ENCODE measurements around the gene ZNF438. TPM values are rescaled to one million over a fixed set of nuclear protein-coding genes. Genes with fewer than 3 reads are reported as not detected.

The ZNF438 gene
- total RNA-seq, 2 experiments from 2014 or later, result 3.1 to 3.7 TPM

DNA sequence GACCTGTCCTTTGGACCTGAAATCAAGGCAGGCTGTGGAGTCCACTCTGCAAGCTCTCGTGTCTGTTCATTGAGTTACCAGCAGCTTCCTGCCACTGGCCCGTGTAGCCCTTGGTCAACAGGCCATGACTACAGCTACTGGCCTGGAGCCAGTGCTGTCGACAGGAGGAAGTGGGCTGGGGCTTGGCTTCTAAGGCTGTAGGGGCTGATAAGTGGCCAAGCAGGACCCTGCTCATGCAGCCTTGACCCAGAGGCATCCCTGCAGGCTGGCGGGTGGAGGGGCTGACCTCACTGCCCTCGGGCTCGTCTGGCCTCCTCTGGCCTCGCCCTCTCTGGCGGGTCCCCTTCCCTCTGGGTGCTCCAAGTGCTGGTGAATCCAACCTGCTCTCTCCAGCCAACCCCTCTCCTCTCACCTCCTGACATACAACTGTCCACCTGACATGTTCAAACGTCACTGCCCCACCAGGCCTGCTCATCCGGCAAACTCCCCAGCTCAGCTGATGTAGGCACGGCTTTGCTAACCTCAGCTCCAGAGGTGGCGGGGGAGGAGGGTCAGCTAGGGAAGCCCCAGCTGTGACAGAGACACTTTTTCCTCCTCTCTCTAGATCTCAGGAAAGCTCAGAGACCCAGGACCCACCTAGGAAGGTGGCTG is 213.5 kb downstream of the ZNF438 start:
- no peaks in the 10 kb centered on the region for H3K9me3 Mint-ChIP-seq (ENCODE audit: low read depth)
- CTCF ChIA-PET, result interaction anchor here (1.0 kb wide), 1 partner anchor 16 kb away, joined by 3 read pairs; no protein-coding TSS in a partner anchor
- DNase-seq (no peak), ATAC-seq (no peak)
- H3K27ac Mint-ChIP-seq, result no peak overlapping the region
- H3K36me3 Mint-ChIP-seq (ENCODE audit: low read depth), result no peaks in the 10 kb centered on the region
- no peak overlapping the region for H3K4me3 Mint-ChIP-seq
- no peaks in the 10 kb centered on the region for H3K27me3 Mint-ChIP-seq
- POLR2A ChIA-PET, result no interaction called here
- H3K4me1 Mint-ChIP-seq, result peaks cover 20% of the 10 kb centered on the region
- intact Hi-C loops (cut with DNase I, micrococcal nuclease), result no loop called here

DNA sequence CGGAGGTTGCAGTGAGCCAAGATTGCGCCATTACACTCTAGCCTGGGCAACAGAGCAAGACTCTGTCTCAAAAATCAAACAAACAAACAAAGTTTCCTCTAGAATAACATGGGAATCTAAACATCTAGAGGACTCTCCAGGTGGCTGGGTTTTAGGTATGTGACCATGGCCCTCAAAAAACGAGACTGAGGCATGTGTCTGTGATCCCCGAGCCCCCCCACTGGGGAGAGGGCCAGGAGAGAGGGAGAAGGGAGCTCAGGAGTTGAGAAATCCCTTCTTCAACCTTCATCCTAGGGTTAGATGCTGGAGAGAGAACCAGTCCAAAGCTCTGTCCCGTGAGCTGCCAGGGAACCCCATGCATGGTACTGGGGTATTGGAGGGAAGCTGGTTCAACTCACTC is 214.1 kb downstream of the ZNF438 start:
- ATAC-seq (no peak), DNase-seq (no peak)
- H3K4me1 Mint-ChIP-seq, result peaks cover 25% of the 10 kb centered on the region
- H3K27ac Mint-ChIP-seq, result no peak overlapping the region
- intact Hi-C loops (cut with DNase I, micrococcal nuclease), result no loop called here
- H3K36me3 Mint-ChIP-seq (ENCODE audit: low read depth), result no peaks in the 10 kb centered on the region
- H3K4me3 Mint-ChIP-seq, result no peak overlapping the region
- H3K27me3 Mint-ChIP-seq, result no peaks in the 10 kb centered on the region
- ChIA-PET POLR2A (no interaction called here), CTCF (interaction anchor here (1.0 kb wide), 1 partner anchor 17 kb away, joined by 3 read pairs; no protein-coding TSS in a partner anchor)
- no peaks in the 10 kb centered on the region for H3K9me3 Mint-ChIP-seq (ENCODE audit: low read depth)

DNA sequence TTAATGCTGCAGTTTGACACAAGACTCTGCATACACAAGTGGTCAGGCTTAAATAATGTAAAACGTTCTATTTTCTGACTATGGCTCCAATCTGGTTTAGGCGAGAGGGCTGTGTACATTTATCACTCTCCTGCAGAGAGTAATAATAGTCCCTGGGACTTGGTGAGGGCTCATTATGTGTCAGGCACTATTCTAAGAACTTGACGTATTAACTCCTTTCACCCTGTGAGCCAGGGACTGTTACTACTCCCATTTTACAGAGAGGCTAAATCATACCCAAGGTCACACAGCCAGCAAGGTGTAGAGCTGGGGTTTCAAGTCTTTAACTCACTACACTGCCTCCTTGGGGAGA is 214.9 kb downstream of the ZNF438 start:
- CTCF ChIA-PET, result interaction anchor here (0.6 kb wide), 1 partner anchor 34 kb away, joined by 3 read pairs; no protein-coding TSS in a partner anchor
- H3K9me3 Mint-ChIP-seq (ENCODE audit: low read depth), result no peaks in the 10 kb centered on the region
- no peaks in the 10 kb centered on the region for H3K36me3 Mint-ChIP-seq (ENCODE audit: low read depth)
- H3K4me3 Mint-ChIP-seq, result no peak overlapping the region
- ATAC-seq (no peak), DNase-seq (no peak)
- H3K27ac Mint-ChIP-seq, result no peak overlapping the region
- intact Hi-C loops (cut with DNase I, micrococcal nuclease), result no loop called here
- no peaks in the 10 kb centered on the region for H3K27me3 Mint-ChIP-seq
- POLR2A ChIA-PET, result no interaction called here
- peaks cover 32% of the 10 kb centered on the region for H3K4me1 Mint-ChIP-seq

DNA sequence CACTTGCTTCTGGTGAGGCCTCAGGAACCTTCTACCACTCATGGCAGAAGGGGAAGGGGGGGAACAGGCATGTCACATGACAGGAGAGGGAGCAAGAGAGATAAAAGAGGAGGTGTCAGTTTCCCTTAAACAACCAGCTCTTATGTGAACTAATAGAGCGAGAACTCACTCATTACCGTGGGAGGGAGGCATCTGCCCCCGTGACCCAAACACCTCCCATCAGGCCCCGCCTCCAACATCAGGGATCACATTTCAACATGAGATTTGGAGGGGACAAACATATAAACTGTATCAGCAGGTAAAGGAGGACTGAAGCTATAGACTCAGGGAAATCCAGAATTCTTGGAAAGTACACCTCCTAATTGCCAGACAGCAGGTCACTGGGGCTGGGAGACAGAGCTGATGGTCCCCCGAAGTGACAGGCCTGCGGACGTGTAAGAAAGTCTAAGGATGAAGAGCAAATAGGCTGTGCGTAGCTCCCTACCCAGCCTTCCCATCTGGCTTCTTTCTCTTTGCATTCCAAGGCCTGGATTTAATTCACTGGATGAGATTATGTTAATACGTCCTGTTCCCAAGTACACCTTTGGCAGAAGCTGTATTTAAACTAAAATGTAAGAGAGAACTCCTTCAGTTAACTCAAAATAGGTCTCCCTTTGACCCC is 215.4 kb downstream of the ZNF438 start:
- no peak for DNase-seq

DNA sequence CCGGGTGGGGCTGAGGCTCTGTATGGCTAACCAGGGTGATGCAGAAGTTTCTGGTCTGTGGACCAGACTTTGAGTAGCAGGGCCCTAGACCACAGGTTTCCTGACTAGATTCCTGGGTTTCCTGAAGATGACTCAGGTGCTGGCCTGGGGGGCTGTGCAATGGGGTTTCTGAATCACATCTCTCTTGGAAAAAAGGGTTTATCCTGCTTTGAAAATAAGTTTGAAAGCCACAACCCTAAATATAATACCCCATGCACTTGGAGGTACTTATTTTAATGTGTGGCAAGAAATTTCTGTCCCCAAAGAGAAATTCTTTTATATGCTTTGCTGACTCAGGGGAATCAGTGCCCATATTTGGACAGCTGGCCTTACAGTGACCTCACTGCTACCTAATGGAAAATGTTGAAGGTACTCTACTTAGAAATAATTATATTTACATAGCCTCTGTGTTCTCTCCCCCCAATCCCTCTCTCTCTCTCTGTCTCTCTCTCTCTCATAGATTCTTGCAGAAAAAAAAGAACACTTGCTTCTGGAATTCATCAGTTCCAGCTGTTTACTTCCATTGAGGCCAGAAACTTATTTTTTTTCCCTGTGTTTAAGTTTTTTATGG is 217.7 kb downstream of the ZNF438 start:
- Mint-ChIP-seq H3K4me3 (no peak overlapping the region), H3K36me3 (ENCODE audit: low read depth) (no peaks in the 10 kb centered on the region), H3K27ac (peak overlapping the region; percentile 25), H3K27me3 (no peaks in the 10 kb centered on the region), H3K9me3 (ENCODE audit: low read depth) (no peaks in the 10 kb centered on the region), H3K4me1 (peaks cover 25% of the 10 kb centered on the region)
- CTCF ChIA-PET, result interaction anchor here (0.6 kb wide), 1 partner anchor 376 kb away, joined by 3 read pairs; no protein-coding TSS in a partner anchor
- ATAC-seq (peak; percentile 33), DNase-seq (no peak)
- intact Hi-C loops (cut with DNase I, micrococcal nuclease), result no loop called here
- POLR2A ChIA-PET, result no interaction called here

More for the DNA sequence above, 215.4 kb downstream of the ZNF438 start:
- no peak for ATAC-seq
- CTCF ChIA-PET, result interaction anchor here (0.6 to 0.9 kb wide), 2 partner anchors 10 to 33 kb away, joined by 3 read pairs; no protein-coding TSS in a partner anchor
- no peaks in the 10 kb centered on the region for H3K36me3 Mint-ChIP-seq (ENCODE audit: low read depth)
- H3K4me3 Mint-ChIP-seq, result no peak overlapping the region
- no peak overlapping the region for H3K27ac Mint-ChIP-seq
- POLR2A ChIA-PET, result no interaction called here
- peaks cover 34% of the 10 kb centered on the region for H3K4me1 Mint-ChIP-seq
- intact Hi-C loops (cut with DNase I, micrococcal nuclease), result no loop called here
- no peaks in the 10 kb centered on the region for H3K9me3 Mint-ChIP-seq (ENCODE audit: low read depth)
- no peaks in the 10 kb centered on the region for H3K27me3 Mint-ChIP-seq

DNA sequence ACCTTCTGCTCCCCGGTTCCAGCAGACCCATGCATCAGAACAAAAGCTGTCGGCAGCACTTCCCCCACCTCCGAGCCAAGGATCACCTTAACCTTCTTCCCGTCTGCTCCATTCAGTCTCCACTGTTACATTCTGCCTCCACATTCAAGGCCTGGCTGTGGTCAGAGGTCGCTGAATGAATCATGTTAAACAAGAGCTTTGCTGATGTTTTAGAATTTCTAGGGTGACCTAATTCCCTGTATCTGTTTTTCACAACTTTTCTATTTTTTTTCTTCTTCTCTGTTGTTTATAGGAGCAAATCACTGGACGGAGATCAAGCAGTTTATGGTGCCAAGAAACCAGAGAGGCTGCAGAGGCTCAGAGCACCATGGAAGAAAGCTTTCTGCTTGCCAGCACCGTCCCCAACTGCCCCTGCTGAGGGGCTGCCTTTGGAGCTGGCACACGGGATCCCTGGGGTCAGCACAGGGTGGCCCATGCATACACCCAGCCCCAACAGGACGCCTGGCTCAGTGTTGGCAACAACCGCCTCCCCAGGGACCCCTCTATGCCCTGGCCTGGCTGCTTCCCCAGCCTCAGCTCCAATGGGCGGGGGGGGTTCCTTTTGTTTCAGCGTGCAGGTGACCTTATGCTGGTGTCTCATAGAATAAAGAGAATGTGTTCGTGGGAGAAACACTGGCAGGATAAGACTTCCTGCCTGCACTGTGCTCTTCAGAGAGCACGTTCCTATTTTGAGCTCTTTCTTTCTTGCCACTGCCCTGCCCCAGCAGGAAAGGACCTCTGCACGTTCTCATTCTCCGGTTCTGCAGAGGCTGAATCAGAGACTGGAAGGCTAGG is 219.4 kb downstream of the ZNF438 start:
- Mint-ChIP-seq H3K4me1 (peaks cover 25% of the 10 kb centered on the region), H3K36me3 (ENCODE audit: low read depth) (no peaks in the 10 kb centered on the region), H3K4me3 (no peak overlapping the region), H3K27me3 (no peaks in the 10 kb centered on the region), H3K27ac (peak overlapping the region; percentile 34), H3K9me3 (ENCODE audit: low read depth) (no peaks in the 10 kb centered on the region)
- ATAC-seq (peak; percentile 39), DNase-seq (peak; percentile 17)
- ChIA-PET CTCF (interaction anchor here (0.6 to 1.1 kb wide), 2 partner anchors 123 to 553 kb away, joined by 3 read pairs; no protein-coding TSS in a partner anchor), POLR2A (no interaction called here)
- intact Hi-C loops (cut with DNase I, micrococcal nuclease), result no loop called here

DNA sequence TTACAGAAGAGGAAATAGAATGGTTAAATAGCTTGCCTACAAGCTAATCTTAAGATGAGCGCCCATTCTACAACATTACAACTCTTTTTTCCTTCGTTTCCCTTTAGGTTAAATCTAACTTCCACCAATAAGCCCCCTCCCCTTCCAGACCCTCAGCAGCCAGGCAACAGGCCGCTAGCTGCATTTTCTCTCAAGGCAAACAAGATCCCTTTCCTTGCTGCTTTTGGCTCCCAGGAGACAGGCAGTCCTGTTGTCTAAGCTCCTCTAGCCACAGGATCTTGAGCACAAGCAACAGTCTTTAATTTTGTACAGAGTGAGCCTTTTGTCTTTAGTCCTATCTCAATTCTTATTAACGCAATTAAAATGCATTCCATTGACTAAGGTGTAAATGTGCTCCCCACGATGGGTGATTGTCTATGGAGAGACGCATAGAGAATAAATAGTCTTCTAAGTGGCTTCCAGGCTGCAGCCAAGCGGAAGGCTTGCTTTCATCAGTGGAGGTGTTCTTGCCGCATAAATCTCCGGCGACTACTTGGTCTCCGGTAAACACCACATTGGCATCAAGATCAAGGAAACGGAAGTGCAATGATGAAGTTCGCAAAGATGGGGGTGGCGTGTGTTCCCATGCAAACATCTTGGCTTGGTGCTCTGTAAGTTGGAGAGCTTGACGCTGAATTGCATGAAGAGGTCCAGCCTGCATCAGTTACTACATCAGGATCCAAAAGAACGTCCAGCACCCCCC is 220.2 kb downstream of the ZNF438 start:
- CTCF ChIA-PET, result interaction anchor here (0.6 kb wide), 1 partner anchor 554 kb away, joined by 3 read pairs; no protein-coding TSS in a partner anchor
- POLR2A ChIA-PET, result interaction anchor here (0.5 kb wide), 1 partner anchor 237 kb away, joined by 9 read pairs; no protein-coding TSS in a partner anchor
- H3K36me3 Mint-ChIP-seq (ENCODE audit: low read depth), result no peaks in the 10 kb centered on the region
- intact Hi-C loops (cut with DNase I, micrococcal nuclease), result no loop called here
- H3K27me3 Mint-ChIP-seq, result no peaks in the 10 kb centered on the region
- peak; percentile 10 for DNase-seq
- H3K27ac Mint-ChIP-seq, result no peak overlapping the region
- H3K4me1 Mint-ChIP-seq, result peaks cover 25% of the 10 kb centered on the region
- no peak overlapping the region for H3K4me3 Mint-ChIP-seq
- no peaks in the 10 kb centered on the region for H3K9me3 Mint-ChIP-seq (ENCODE audit: low read depth)
- peak; percentile 12 for ATAC-seq

DNA sequence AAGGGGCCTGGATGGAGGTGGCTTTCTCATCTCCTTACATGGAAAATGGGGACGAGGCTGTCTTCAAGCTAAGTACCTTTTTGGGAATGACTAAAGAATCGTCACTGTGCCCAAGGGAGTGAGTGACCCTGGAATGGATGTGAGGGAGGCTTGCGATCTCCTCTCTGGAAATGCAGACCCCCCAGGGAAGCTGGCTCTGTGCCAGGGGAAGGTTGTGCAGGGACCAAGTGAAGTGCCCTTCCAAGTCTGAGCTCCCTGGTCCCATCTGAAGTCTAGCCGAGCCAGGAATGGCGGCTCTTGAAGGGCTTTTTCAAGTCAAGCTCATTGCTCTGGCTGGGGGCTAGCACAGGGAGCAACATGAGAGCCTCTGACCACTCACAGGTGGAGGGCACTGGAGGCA is 221.2 kb downstream of the ZNF438 start:
- intact Hi-C loops (cut with DNase I, micrococcal nuclease), result no loop called here
- CTCF ChIA-PET, result interaction anchor here (0.7 kb wide), 2 partner anchors 388 to 571 kb away, joined by 3 to 5 read pairs; no protein-coding TSS in a partner anchor
- no peak overlapping the region for H3K4me3 Mint-ChIP-seq
- peaks cover 25% of the 10 kb centered on the region for H3K4me1 Mint-ChIP-seq
- H3K27me3 Mint-ChIP-seq, result no peaks in the 10 kb centered on the region
- H3K36me3 Mint-ChIP-seq (ENCODE audit: low read depth), result no peaks in the 10 kb centered on the region
- POLR2A ChIA-PET, result no interaction called here
- no peaks in the 10 kb centered on the region for H3K9me3 Mint-ChIP-seq (ENCODE audit: low read depth)
- DNase-seq, result no peak
- no peak for ATAC-seq
- H3K27ac Mint-ChIP-seq, result no peak overlapping the region

DNA sequence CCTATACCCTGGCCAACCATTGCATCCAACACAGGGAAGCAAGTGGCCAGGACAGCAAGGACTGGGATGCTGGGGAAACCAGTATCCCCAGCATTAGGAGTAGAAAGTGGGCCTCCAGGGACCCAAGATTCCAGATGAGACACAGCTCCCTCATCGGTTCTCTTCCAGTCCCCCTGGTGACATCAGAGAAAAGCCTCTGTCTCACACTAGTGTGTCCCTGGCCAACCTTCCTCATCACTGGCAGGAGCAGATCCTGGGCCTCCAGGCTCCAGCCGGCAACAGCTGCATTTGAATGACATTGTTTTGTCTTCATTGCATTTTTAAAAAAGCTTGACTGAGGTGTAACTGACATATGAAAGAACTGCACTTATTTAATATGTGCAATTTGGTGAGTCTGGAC is 224.8 kb downstream of the ZNF438 start:
- Mint-ChIP-seq H3K27ac (no peak overlapping the region), H3K4me3 (no peak overlapping the region), H3K4me1 (peaks cover 13% of the 10 kb centered on the region), H3K36me3 (ENCODE audit: low read depth) (no peaks in the 10 kb centered on the region), H3K9me3 (ENCODE audit: low read depth) (no peaks in the 10 kb centered on the region), H3K27me3 (no peaks in the 10 kb centered on the region)
- DNase-seq, result no peak
- ChIA-PET CTCF (interaction anchor here (0.6 kb wide), 1 partner anchor 65 kb away, joined by 3 read pairs; no protein-coding TSS in a partner anchor), POLR2A (no interaction called here)
- intact Hi-C loops (cut with DNase I, micrococcal nuclease), result no loop called here
- ATAC-seq, result no peak

DNA sequence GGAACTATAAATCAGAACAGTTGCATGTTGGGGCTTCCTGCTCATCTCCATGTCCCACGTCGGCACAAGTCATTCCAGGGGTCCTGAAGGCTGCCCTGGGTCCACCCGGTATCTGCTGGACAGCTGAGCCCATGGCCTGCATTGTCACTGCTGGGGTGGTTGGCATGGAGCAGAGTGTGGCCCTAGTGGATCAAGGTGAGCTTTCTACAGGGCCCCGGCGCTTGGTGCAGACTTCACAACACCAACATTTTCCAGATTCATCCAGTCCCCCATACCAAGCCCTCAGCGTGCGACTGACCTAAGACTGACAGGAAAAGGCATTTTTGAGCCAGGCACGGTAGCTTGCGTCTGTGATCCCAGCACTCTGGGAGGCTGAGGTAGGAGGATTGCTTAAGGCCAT is 226.6 kb downstream of the ZNF438 start:
- DNase-seq, result no peak

More for the DNA sequence above, 226.6 kb downstream of the ZNF438 start:
- ATAC-seq, result no peak
- no peak overlapping the region for H3K4me3 Mint-ChIP-seq
- ChIA-PET CTCF (interaction anchor here (1.0 kb wide), 1 partner anchor 105 kb away, joined by 3 read pairs; no protein-coding TSS in a partner anchor), POLR2A (interaction anchor here (0.6 kb wide), 1 partner anchor 36 kb away, joined by 3 read pairs; no protein-coding TSS in a partner anchor)
- intact Hi-C loops (cut with DNase I, micrococcal nuclease), result no loop called here
- no peaks in the 10 kb centered on the region for H3K27me3 Mint-ChIP-seq
- H3K4me1 Mint-ChIP-seq, result peaks cover 11% of the 10 kb centered on the region
- H3K36me3 Mint-ChIP-seq (ENCODE audit: low read depth), result no peaks in the 10 kb centered on the region
- H3K27ac Mint-ChIP-seq, result no peak overlapping the region
- no peaks in the 10 kb centered on the region for H3K9me3 Mint-ChIP-seq (ENCODE audit: low read depth)

Measured in activated CD4-positive, alpha-beta T cell treated with anti-CD3 and anti-CD28 coated beads for 36 hours (primary cell).